ENCODE results near the gene TCERG1L. TPM values are rescaled to one million over a fixed set of nuclear protein-coding genes. Genes with fewer than 3 reads are reported as not detected.
"Not testable (repeated sequence)": the region's sequence is repeated elsewhere in the genome, so short reads cannot be mapped to it uniquely, and the experiment has no call there.

Gene TCERG1L
- total and polyA plus RNA-seq, 4 donors: 0.02 to 0.09 (median 0.08) TPM; not detected in 1

DNA sequence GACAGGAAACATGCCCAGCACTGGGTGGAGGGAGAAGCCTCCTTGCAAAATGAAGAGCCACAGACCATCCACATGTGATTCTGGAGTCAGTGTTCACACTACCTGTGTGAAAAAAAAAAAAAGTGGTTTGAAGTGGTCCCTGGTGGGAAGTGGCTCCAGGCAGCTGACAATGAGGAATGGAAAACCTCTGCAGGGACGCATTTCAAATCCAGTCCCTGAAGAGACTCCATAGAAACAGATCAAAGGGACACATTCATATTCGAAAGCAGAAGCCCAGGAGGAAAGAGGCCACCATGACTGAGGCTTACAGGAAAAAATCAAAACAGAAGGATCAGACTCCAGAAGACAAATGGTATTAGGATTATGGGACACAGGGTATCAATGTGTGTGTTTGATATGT lies 11.5 kb upstream of the TCERG1L start:
- no peak overlapping the region for H3K27ac ChIP-seq (ENCODE audit: low read depth in 1 of 2, low read length in 1 of 2)
- TF ChIP-seq, protein P1, sequence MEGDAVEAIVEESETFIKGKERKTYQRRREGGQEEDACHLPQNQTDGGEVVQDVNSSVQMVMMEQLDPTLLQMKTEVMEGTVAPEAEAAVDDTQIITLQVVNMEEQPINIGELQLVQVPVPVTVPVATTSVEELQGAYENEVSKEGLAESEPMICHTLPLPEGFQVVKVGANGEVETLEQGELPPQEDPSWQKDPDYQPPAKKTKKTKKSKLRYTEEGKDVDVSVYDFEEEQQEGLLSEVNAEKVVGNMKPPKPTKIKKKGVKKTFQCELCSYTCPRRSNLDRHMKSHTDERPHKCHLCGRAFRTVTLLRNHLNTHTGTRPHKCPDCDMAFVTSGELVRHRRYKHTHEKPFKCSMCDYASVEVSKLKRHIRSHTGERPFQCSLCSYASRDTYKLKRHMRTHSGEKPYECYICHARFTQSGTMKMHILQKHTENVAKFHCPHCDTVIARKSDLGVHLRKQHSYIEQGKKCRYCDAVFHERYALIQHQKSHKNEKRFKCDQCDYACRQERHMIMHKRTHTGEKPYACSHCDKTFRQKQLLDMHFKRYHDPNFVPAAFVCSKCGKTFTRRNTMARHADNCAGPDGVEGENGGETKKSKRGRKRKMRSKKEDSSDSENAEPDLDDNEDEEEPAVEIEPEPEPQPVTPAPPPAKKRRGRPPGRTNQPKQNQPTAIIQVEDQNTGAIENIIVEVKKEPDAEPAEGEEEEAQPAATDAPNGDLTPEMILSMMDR (IDR thresholded peaks at IDR 0.05; ENCODE audit: control extremely low read depth, extremely low read depth): no peak
- WGBS, 2 donors: 50 to 74% methylated on average over 2 of the region's 2 CpGs
- no peaks in the 10 kb centered on the region for H3K4me1 ChIP-seq (ENCODE audit: control insufficient read depth in 5 of 5, insufficient read depth in 5 of 5, low read length in 5 of 5)
- ATAC-seq (ENCODE audit: insufficient read depth, low FRiP score) (no peak), DNase-seq (no peak)
- peaks cover 0 to 2% (median 0%) of the 10 kb centered on the region in 4 donors for H3K9me3 ChIP-seq (ENCODE audit: control insufficient read depth in 4 of 4, insufficient read depth in 3 of 4, low read length in 3 of 4)
- H3K9ac ChIP-seq (ENCODE audit: insufficient read depth in 1 of 2, low read length in 2 of 2): no peak overlapping the region
- H3K36me3 ChIP-seq (ENCODE audit: control insufficient read depth in 4 of 4, insufficient read depth in 4 of 4, low read length in 4 of 4): no peaks in the 10 kb centered on the region
- peaks cover 0 to 36% (median 7%) of the 10 kb centered on the region in 3 donors for H3K27me3 ChIP-seq (ENCODE audit: control insufficient read depth in 3 of 3, insufficient read depth in 3 of 3, low read length in 2 of 3)
- H3K4me3 ChIP-seq: no peak overlapping the region

DNA sequence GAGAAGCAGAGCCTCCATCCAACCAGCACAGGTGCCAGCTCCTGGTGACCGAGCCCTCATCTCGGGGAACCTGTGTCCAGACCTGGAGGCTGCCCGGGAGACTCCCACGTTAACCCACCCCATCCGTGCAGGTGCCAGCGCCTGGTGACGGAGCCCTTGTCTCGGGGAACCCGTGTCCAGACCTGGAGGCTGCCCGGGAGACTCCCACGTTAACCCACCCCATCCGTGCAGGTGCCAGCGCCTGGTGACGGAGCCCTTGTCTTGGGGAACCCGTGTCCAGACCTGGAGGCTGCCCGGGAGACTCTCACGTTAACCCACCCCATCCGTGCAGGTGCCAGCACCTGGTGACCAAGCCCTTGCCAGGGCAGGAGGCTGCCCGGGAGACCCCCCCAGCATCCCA lies 11.1 kb upstream of the TCERG1L start:
- H3K4me3 ChIP-seq; H3K9ac ChIP-seq (ENCODE audit: insufficient read depth in 1 of 2, low read length in 2 of 2); ATAC-seq (ENCODE audit: insufficient read depth, low FRiP score); DNase-seq; H3K36me3 ChIP-seq (ENCODE audit: control insufficient read depth in 4 of 4, insufficient read depth in 4 of 4, low read length in 4 of 4); H3K4me1 ChIP-seq (ENCODE audit: control insufficient read depth in 5 of 5, insufficient read depth in 5 of 5, low read length in 5 of 5); H3K9me3 ChIP-seq (ENCODE audit: control insufficient read depth in 4 of 4, insufficient read depth in 3 of 4, low read length in 3 of 4); H3K27ac ChIP-seq (ENCODE audit: low read depth in 1 of 2, low read length in 1 of 2): not testable (repeated sequence)
- peaks cover 0 to 36% (median 7%) of the 10 kb centered on the region in 3 donors for H3K27me3 ChIP-seq (ENCODE audit: control insufficient read depth in 3 of 3, insufficient read depth in 3 of 3, low read length in 2 of 3)
- WGBS, 2 donors: 90 to 91% methylated on average over 14 to 19 of the region's 19 CpGs

DNA sequence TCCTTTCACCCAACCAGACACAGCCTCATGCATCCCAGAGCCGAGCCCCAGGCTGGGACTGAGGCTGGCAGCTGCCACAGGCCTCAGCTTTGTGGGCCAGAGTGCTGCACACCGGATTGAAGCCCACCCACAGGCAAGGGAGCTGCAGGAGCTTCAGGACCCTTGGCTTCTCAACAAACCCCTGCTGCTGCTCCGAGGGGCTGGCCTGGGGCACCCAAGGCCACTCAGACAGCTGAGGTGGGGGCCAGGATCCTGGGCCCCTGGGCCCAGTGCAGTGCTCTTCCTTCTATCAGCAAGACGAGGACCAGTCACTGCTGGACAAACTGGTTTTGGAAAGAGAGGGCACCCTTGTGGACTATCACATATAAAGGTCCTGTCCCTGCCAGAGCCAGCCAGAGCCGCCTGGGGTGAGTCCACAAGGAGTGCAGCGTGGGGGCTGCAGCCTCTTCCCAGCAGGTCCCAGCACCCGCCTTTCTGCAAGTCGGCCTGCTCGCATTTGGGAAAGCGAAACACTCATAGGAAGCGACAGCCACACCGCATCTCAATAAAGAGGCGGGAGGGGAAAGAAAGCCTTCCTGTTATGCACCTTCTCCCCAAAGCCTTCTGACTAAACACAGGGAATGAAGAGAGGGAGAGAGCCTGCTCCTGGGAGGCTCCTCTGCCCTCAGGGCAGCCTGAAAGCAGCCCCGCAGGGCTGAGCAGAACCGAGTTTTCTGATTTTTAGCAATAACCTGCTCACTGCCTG lies 9.5 kb upstream of the TCERG1L start:
- DNase-seq (no peak), ATAC-seq (ENCODE audit: insufficient read depth, low FRiP score) (no peak)
- Histone ChIP-seq H3K36me3 (ENCODE audit: control insufficient read depth in 4 of 4, insufficient read depth in 4 of 4, low read length in 4 of 4) (no peaks in the 10 kb centered on the region), H3K4me1 (ENCODE audit: control insufficient read depth in 5 of 5, insufficient read depth in 5 of 5, low read length in 5 of 5) (no peaks in the 10 kb centered on the region), H3K27me3 (ENCODE audit: control insufficient read depth in 3 of 3, insufficient read depth in 3 of 3, low read length in 2 of 3) (peaks cover 0 to 34% (median 7%) of the 10 kb centered on the region in 3 donors), H3K9ac (ENCODE audit: insufficient read depth in 1 of 2, low read length in 2 of 2) (no peak overlapping the region), H3K9me3 (ENCODE audit: control insufficient read depth in 4 of 4, insufficient read depth in 3 of 4, low read length in 3 of 4) (peaks cover 0 to 2% (median 0%) of the 10 kb centered on the region in 4 donors), H3K27ac (ENCODE audit: low read depth in 1 of 2, low read length in 1 of 2) (no peak overlapping the region), H3K4me3 (no peak overlapping the region)
- WGBS, 2 donors: 35 to 40% methylated on average over 15 of the region's 15 CpGs
- TF ChIP-seq, protein P1 (IDR thresholded peaks at IDR 0.05; ENCODE audit: control extremely low read depth, extremely low read depth): no peak

DNA sequence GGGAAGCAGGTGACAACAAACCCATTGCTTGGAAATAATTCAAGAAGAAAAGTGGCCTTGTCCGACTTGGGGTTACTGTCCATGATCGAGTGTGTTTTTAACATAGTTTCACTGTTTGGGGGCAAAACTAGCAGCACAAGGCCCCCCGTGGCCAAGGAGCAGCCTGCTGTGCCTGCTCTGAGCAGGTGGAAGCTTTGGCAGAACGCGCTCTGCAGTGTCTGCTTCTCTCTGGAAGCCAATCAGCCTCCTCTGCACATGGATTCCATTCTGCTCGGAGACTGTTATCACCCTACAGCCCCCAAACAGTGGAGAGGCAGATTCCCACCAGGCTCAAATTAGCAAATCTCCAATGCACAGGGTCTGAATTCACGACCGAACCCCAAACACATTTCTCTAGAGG lies 7.3 kb upstream of the TCERG1L start:
- Histone ChIP-seq H3K4me1 (ENCODE audit: control insufficient read depth in 5 of 5, insufficient read depth in 5 of 5, low read length in 5 of 5) (no peaks in the 10 kb centered on the region), H3K9ac (ENCODE audit: insufficient read depth in 1 of 2, low read length in 2 of 2) (no peak overlapping the region), H3K9me3 (ENCODE audit: control insufficient read depth in 4 of 4, insufficient read depth in 3 of 4, low read length in 3 of 4) (peaks cover 0 to 2% (median 0%) of the 10 kb centered on the region in 4 donors), H3K27ac (ENCODE audit: low read depth in 1 of 2, low read length in 1 of 2) (no peak overlapping the region), H3K27me3 (ENCODE audit: control insufficient read depth in 3 of 3, insufficient read depth in 3 of 3, low read length in 2 of 3) (peaks cover 0 to 35% (median 16%) of the 10 kb centered on the region in 3 donors), H3K36me3 (ENCODE audit: control insufficient read depth in 4 of 4, insufficient read depth in 4 of 4, low read length in 4 of 4) (no peaks in the 10 kb centered on the region), H3K4me3 (no peak overlapping the region)
- 77 to 89% methylated on average over 8 of the region's 8 CpGs for WGBS, 2 donors
- DNase-seq: no peak
- ATAC-seq (ENCODE audit: insufficient read depth, low FRiP score): no peak
- TF ChIP-seq, protein P1 (IDR thresholded peaks at IDR 0.05; ENCODE audit: control extremely low read depth, extremely low read depth): no peak

Measured in lung (tissue), 12 donors.